IMR-90 (cell line): ENCODE measurements around the gene CAMTA1. TPM values are rescaled to one million over a fixed set of nuclear protein-coding genes. Genes with fewer than 3 reads are reported as not detected.

Experiments used
- ATAC-seq: fragments of 200-7000 bp; cut with Tn5 transposase; 2 replicates; pipeline ENCODE4 v1.9.1; 2020; ENCODE audit warnings: low read depth, mild to moderate bottlenecking, moderate library complexity
- BruUV-seq: library from RNA; stranded (reverse); fragments of 400-500 nt; replicated peaks from 2 replicates; lab custom pipeline; 2021; lab: Mats Ljungman, UMichigan
- CTCF ChIA-PET: fragments of 300-600 bp; formaldehyde crosslinking; extraction: SDS; loops from one replicate; lab custom pipeline; 2021; ENCODE audit warnings: antibody characterized with exemption; lab: Yijun Ruan, JAX
- POLR2A ChIA-PET: fragments of 300-600 bp; sonication (Branson Sonifier 250); formaldehyde crosslinking; loops from one replicate; lab custom pipeline; 2022; ENCODE audit warnings: antibody characterized with exemption; ENCODE audit not compliant: unreplicated experiment; lab: Charles Lee
- DNase-seq: peaks from one replicate; pipeline ENCODE4 v3.0.0; 2013
- H2AFZ ChIP-seq: replicated peaks from 2 replicates; pipeline ENCODE3; 2013; ENCODE audit warnings: low read length, mild to moderate bottlenecking; ENCODE audit not compliant: poor library complexity
- H2AK5ac ChIP-seq: 2 replicates; pipeline ENCODE4 v1.6.1; 2013; ENCODE audit warnings: low read depth, low read length, inconsistent platforms
- H2AK9ac ChIP-seq: replicated peaks from 2 replicates; pipeline ENCODE3; 2013; ENCODE audit warnings: mild to moderate bottlenecking, low read depth, low read length, moderate library complexity; ENCODE audit not compliant: poor library complexity
- H2BK120ac ChIP-seq: 2 replicates; pipeline ENCODE4 v1.6.1; 2013; ENCODE audit warnings: low read depth, low read length, inconsistent platforms
- H2BK15ac ChIP-seq: 3 replicates; pipeline ENCODE4 v1.6.1; 2013; ENCODE audit warnings: low read depth, low read length, inconsistent platforms
- H2BK20ac ChIP-seq: 2 replicates; pipeline ENCODE4 v1.6.1; 2013; ENCODE audit warnings: low read depth, mild to moderate bottlenecking, inconsistent platforms, low read length, moderate library complexity
- H2BK5ac ChIP-seq: 2 replicates; pipeline ENCODE4 v1.6.1; 2013; ENCODE audit warnings: mild to moderate bottlenecking, low read depth, low read length, inconsistent platforms; ENCODE audit not compliant: poor library complexity, severe bottlenecking
- H3K14ac ChIP-seq: replicated peaks from 2 replicates; pipeline ENCODE4 v1.6.1; 2013; ENCODE audit warnings: low read depth, low read length, inconsistent platforms
- H3K18ac ChIP-seq: 2 replicates; pipeline ENCODE4 v1.6.1; 2013; ENCODE audit warnings: low read depth, low read length, control low read depth
- H3K23ac ChIP-seq: 2 replicates; pipeline ENCODE4 v1.6.1; 2013; ENCODE audit warnings: low read depth, low read length, inconsistent platforms
- H3K27ac ChIP-seq: 2 replicates; pipeline ENCODE4 v1.5.1; 2013; ENCODE audit warnings: mild to moderate bottlenecking, control low read depth, low read length; ENCODE audit not compliant: insufficient read depth
- H3K27me3 ChIP-seq: 2 replicates; pipeline ENCODE4 v1.6.1; 2013; ENCODE audit warnings: low read length; ENCODE audit not compliant: control insufficient read depth, insufficient read depth
- H3K36me3 ChIP-seq: 2 replicates; pipeline ENCODE4 v1.6.1; 2013; ENCODE audit warnings: low read length, mixed read lengths; ENCODE audit not compliant: control insufficient read depth, insufficient read depth
- H3K4ac ChIP-seq: 2 replicates; pipeline ENCODE4 v1.6.1; 2013; ENCODE audit warnings: low read depth, low read length, inconsistent platforms
- H3K4me1 ChIP-seq: 2 replicates; pipeline ENCODE4 v1.6.1; 2013; ENCODE audit warnings: low read length, mixed read lengths; ENCODE audit not compliant: control insufficient read depth, insufficient read depth
- H3K4me2 ChIP-seq: 2 replicates; pipeline ENCODE4 v1.6.1; 2013; ENCODE audit warnings: low read depth, mild to moderate bottlenecking, control low read depth, low read length, moderate library complexity
- H3K4me3 ChIP-seq: 2 replicates; pipeline ENCODE4 v1.5.1; 2013; ENCODE audit warnings: low read depth, mild to moderate bottlenecking, control low read depth, low read length, moderate library complexity; ENCODE audit not compliant: insufficient read depth
- H3K56ac ChIP-seq: 2 replicates; pipeline ENCODE4 v1.6.1; 2013; ENCODE audit warnings: low read length, inconsistent platforms; ENCODE audit not compliant: insufficient read depth; ENCODE audit errors: extremely low read depth
- H3K79me1 ChIP-seq, 2 experiments: 2 replicates each; pipeline ENCODE4 v1.6.1; 2013; ENCODE audit warnings: low read length in 2 of 2, inconsistent platforms in 1 of 2, low read depth in 1 of 2
- H3K9ac ChIP-seq: 2 replicates; pipeline ENCODE4 v1.6.1; 2013; ENCODE audit warnings: low read depth, low read length, control low read depth
- H3K9me1 ChIP-seq: 2 replicates; pipeline ENCODE4 v1.6.1; 2013; ENCODE audit warnings: low read length, inconsistent platforms; ENCODE audit not compliant: insufficient read depth
- H3K9me3 ChIP-seq: 2 replicates; pipeline ENCODE4 v1.6.1; 2013; ENCODE audit warnings: low read length; ENCODE audit not compliant: control insufficient read depth, insufficient read depth
- H4K20me1 ChIP-seq: 2 replicates; pipeline ENCODE4 v1.6.1; 2013; ENCODE audit warnings: low read length, inconsistent platforms; ENCODE audit not compliant: insufficient read depth
- H4K5ac ChIP-seq: 2 replicates; pipeline ENCODE4 v1.6.1; 2013; ENCODE audit warnings: mild to moderate bottlenecking, low read depth, low read length, control low read depth
- H4K8ac ChIP-seq, 2 experiments: 2 replicates each; pipeline ENCODE4 v1.6.1; 2013; ENCODE audit warnings: low read depth in 2 of 2, low read length in 2 of 2, control low read depth in 1 of 2, inconsistent platforms in 1 of 2
- H4K91ac ChIP-seq: 2 replicates; pipeline ENCODE4 v1.6.1; 2013; ENCODE audit warnings: low read depth, low read length, inconsistent platforms; ENCODE audit not compliant: insufficient read depth
- CEBPB ChIP-seq: IDR thresholded peaks from 2 replicates; pipeline ENCODE4 v1.6.1; 2012; ENCODE audit warnings: low read depth, low read length, improper control_type of control experiment
- MAFK ChIP-seq: IDR thresholded peaks from 2 replicates; pipeline ENCODE4 v1.6.1; 2012; ENCODE audit warnings: low read depth, low read length, improper control_type of control experiment
- WGBS, 2 experiments: methylation state at CpG; one replicate each; pipeline versions ENCODE4 v1.1.5 to v1.1.7; 2013; ENCODE audit warnings: missing lambda C conversion rate in 2 of 2; ENCODE audit not compliant: insufficient read length in 1 of 2; ENCODE audit errors: extremely low coverage in 2 of 2; 5-methylcytosine and 5-hydroxymethylcytosine counted together
- dilution Hi-C: fragments of 300-500 bp; cut with HindIII; formaldehyde crosslinking; loops from one replicate; pipeline ENCODE4 v1.14.3; 2018; ENCODE audit warnings: low sequenced_read_pairs; ENCODE audit not compliant: unreplicated experiment
- in situ Hi-C: fragments of 300-500 bp; cut with MboI; formaldehyde crosslinking; loops from 3 replicates; pipeline ENCODE4 v1.14.3; 2019; ENCODE audit warnings: low sequenced_read_pairs, inconsistent platforms, mixed read lengths
- intact Hi-C: fragments of 100-400 bp; cut with micrococcal nuclease; formaldehyde crosslinking; loops from 2 replicates; pipeline ENCODE4 v1.10.0; 2022
- polyA plus RNA-seq, 3 experiments: library from polyadenylated mRNA; depleted of rRNA; stranded (reverse); fragments of >200 nt; gene quantifications; 2 replicates each; pipeline ENCODE4 v1.2.3, GENCODE V29; 2012; ENCODE audit warnings: low replicate concordance in 1 of 3
- total RNA-seq: library from RNA; depleted of rRNA; stranded (reverse); fragments of >200 nt; gene quantifications from 2 replicates; pipeline ENCODE4 v1.2.3, GENCODE V29; 2012

The CAMTA1 gene
- total and polyA plus RNA-seq, 2 of the 4 experiments (the other 2 are of a cell fraction): 35.5 to 74.3 TPM

- WGBS, 2 experiments: no CpG with 5 or more reads among the region's 3 CpGs
- H2BK20ac ChIP-seq: no peak overlapping the region
- TF ChIP-seq MAFK: peak; percentile 51
- no peak for TF ChIP-seq CEBPB
- no peak overlapping the region for H3K9ac ChIP-seq
- no peak overlapping the region for H2AFZ ChIP-seq
- no peak overlapping the region for H2BK5ac ChIP-seq
- H4K91ac ChIP-seq: no peak overlapping the region
- H3K79me1 ChIP-seq: peaks cover 22 to 60% of the 10 kb centered on the region in 2 experiments
- no peak overlapping the region for H2BK120ac ChIP-seq
- in situ Hi-C loops: no loop called here
- no peak overlapping the region for H3K4me3 ChIP-seq
- no TSS peak for BruUV-seq
- dilution Hi-C loops: no loop called here
- H4K8ac ChIP-seq: no peak overlapping the region
- H3K4me1 ChIP-seq: peaks cover 22% of the 10 kb centered on the region
- POLR2A ChIA-PET: no interaction called here
- H3K4me2 ChIP-seq: no peak overlapping the region
- no peak overlapping the region for H2AK5ac ChIP-seq
- ATAC-seq: no peak
- no peak overlapping the region for H3K27ac ChIP-seq
- H4K20me1 ChIP-seq: no peaks in the 10 kb centered on the region
- no peak overlapping the region for H3K56ac ChIP-seq
- no peaks in the 10 kb centered on the region for H3K9me3 ChIP-seq
- no peak overlapping the region for H3K18ac ChIP-seq
- peaks cover 8% of the 10 kb centered on the region for H3K36me3 ChIP-seq
- no peak overlapping the region for H2AK9ac ChIP-seq
- no peak overlapping the region for H3K14ac ChIP-seq
- no peak for DNase-seq
- H3K9me1 ChIP-seq: peaks cover 13% of the 10 kb centered on the region
- intact Hi-C loops: loop anchor here (5.0 kb wide), 1 partner anchor 69 kb away; no protein-coding TSS in a partner anchor
- no peak overlapping the region for H3K23ac ChIP-seq
- H4K5ac ChIP-seq: no peak overlapping the region
- no peaks in the 10 kb centered on the region for H3K27me3 ChIP-seq
- no peak overlapping the region for H2BK15ac ChIP-seq
- H3K4ac ChIP-seq: no peak overlapping the region; the same call in 1 of the 2 replicates
- CTCF ChIA-PET: interaction anchor here (0.6 to 0.9 kb wide), 2 partner anchors 17 to 135 kb away, joined by 3 read pairs; no protein-coding TSS in a partner anchor
Measured at GRCh38 chr1:6871300-6871972, 86.2 kb downstream of the CAMTA1 start.
